Activated CD4-positive, alpha-beta T cell treated with anti-CD3 and anti-CD28 coated beads, Interleukin-2, Interleukin-4, amounts not matched to agents 100 ng/mL and 50 ng/mL, durations not matched to agents 16 hours and 8 hours (primary cell): ENCODE measurements around the gene CENPW.

ENCODE experiments used
- DNase-seq: peaks from one replicate; pipeline ENCODE4 v3.0.0-alpha.2; 2020; ENCODE audit warnings: low spot score

CENPW gene

DNA sequence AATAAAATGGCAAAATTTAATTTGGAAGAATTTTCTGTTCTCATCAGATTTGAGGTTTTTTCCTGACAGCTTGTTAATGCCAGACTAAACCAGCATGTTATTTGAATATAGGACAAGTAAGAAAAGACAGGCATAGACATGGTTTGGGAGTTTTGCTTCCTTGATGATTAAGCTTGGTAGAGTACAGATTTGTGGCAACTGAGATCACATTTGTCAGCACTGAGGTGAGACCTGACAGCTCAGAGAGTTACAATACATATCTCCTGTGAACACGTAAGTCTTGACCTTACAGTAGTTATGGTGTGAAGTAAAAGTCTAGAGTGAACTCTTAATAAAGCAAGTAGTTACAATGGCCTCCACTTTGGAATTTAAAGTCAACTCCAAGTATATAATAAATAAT, 34.5 kb downstream of the CENPW start:
- no peak for DNase-seq

DNA sequence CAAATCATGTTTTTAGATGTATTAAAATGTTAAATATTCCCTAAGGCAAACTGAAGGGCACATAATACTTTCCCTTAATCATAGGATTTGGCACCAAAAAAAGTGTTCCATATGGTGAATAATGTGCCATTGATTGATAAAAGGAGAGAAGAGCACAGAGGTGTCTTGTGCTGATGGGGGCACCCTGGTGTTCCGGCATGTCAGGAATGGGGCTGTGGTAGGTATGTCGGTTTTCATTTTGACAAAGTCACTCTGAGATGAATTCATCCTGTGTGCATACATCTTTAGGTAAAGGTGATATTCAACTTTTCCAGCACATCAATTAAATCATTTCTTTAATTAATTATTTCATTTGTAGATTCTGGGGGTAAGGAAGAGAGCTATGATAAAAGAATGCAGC, 36.8 kb downstream of the CENPW start:
- no peak for DNase-seq

DNA sequence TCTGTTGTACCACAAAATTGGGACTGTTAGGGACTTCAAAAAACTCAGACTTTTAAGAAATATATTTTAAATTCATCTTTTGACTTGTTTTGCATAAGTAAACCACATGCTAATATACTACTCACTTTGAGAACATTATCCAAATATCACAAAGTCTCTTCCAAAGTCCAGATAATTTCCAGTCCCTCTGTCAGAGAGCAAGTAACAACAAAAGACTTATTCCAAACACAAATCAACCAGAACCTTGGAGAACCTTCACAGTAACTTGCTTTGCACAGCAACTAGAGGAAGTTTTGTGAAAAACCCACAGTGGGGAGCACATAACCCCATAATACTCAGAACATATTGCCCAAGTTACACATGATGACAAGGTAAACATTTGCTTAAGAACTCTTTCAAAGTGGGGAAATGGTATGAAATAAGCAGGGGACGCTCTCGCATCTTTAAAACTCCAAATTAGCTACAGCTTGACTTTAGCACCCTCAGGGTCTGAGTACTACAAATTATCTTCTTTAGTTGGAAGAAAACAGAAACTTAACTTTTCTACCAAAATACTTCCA, 37.8 kb downstream of the CENPW start:
- no peak for DNase-seq

GRCh38 chr6:126380072-126380583, 40.2 kb downstream of the CENPW start:
- no peak for DNase-seq

DNA sequence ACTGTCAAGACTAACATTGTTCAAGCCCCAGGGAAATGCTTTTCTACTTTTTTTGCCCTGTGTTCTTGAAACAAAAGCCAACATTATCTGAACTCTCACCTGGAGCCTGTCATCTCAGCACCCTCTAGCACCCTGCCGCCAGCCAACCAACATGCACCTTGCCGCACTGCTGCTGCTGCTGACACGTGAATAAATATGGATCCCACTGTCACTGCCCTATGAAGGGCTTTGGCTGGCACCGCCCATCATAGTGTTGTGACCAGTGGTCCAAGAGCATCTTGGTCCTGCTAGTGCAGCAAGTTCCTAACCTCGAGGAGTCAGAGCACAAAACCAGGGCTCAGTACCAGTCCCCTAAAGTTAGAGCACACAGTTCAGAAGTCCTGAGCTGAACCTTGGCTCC, 41.6 kb downstream of the CENPW start:
- DNase-seq, result no peak

- no peak for DNase-seq
Measured at GRCh38 chr6:126383203-126383602, 43.3 kb downstream of the CENPW start.

- DNase-seq, result no peak
Measured at GRCh38 chr6:126385536-126385935, 45.6 kb downstream of the CENPW start.

DNA sequence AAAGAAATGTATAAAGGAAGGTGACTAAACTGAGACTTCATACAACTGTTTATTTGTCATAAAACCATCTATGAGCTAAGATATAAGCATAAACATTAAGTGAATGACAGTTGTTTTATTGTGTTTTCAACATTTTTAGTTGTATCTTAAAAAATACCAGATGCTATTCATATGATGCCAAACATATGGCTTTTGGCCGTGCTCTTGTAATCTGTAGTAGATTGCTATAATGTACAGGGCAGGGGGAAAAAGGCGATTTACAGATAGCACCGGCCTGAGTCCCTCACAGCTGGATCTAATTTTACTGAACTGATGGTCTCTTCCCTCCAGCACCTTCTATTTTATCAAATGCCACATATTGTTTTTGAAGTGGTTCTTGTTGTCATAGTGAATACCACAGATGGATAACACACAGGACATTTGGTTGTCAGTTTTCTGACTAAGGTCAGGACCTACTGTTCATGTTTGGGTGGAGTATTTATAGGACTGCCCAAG, 48.2 kb downstream of the CENPW start:
- no peak for DNase-seq

GRCh38 chr6:126396131-126396530, 56.2 kb downstream of the CENPW start:
- no peak for DNase-seq
